SK-N-SH (cell line): ENCODE measurements around the gene KANK3. TPM values are rescaled to one million over a fixed set of nuclear protein-coding genes. Genes with fewer than 3 reads are reported as not detected.

Source experiments
- CTCF ChIA-PET: fragments of 300-600, 350-600 bp; formaldehyde crosslinking; extraction: SDS; loops from one replicate; lab custom pipeline; 2021; lab: Yijun Ruan, JAX
- POLR2A ChIA-PET: fragments of 350-600 bp; sonication (Branson Sonifier 250); formaldehyde crosslinking; extraction: SDS; loops from one replicate; lab custom pipeline; 2020; ENCODE audit warnings: antibody characterized with exemption, inconsistent platforms; lab: Yijun Ruan, JAX
- DNase-seq: peaks from one replicate; pipeline ENCODE4 v3.0.0; 2012
- H2AFZ ChIP-seq: fragments of 200-600 bp; sonication (generic); 2 replicates; pipeline ENCODE4 v1.8.1; 2016; ENCODE audit warnings: antibody characterized with exemption, mild to moderate bottlenecking, low read depth
- H3F3A ChIP-seq: fragments of 200-600 bp; sonication (generic); replicated peaks from 2 replicates; pipeline ENCODE3; 2016; ENCODE audit warnings: antibody characterized with exemption, mild to moderate bottlenecking; ENCODE audit not compliant: insufficient read depth
- H3K27ac ChIP-seq, 2 experiments: fragments of 200-500 bp in 1 of 2; fragments of 200-600 bp in 1 of 2; sonication (Bioruptor generic) in 1 of 2; sonication (generic), shearing (Covaris generic) in 1 of 2; 2 replicates each; pipeline versions ENCODE4 v1.5.1 to v1.6.1; 2014 to 2016; ENCODE audit warnings: low read depth in 2 of 2, inconsistent platforms in 1 of 2, low read length in 1 of 2, mild to moderate bottlenecking in 1 of 2, mixed read lengths in 1 of 2
- H3K27me3 ChIP-seq: fragments of 200-600 bp; sonication (generic), shearing (Covaris generic); 2 replicates; pipeline ENCODE4 v1.6.1; 2016; ENCODE audit warnings: mixed run types; ENCODE audit not compliant: insufficient read depth
- H3K36me3 ChIP-seq, 2 experiments: fragments of 200-500 bp in 1 of 2; fragments of 200-600 bp in 1 of 2; sonication (Bioruptor generic) in 1 of 2; sonication (generic) in 1 of 2; replicated peaks in 1 of 2; 2 replicates each; pipeline versions ENCODE3 to v1.5.1; 2014 to 2016; ENCODE audit warnings: low read length in 1 of 2, mild to moderate bottlenecking in 1 of 2; ENCODE audit not compliant: insufficient read depth in 2 of 2, control insufficient read depth in 1 of 2
- H3K4me1 ChIP-seq, 2 experiments: fragments of 200-500 bp in 1 of 2; fragments of 200-600 bp in 1 of 2; sonication (Bioruptor generic) in 1 of 2; sonication (generic), shearing (Covaris generic) in 1 of 2; 2 replicates each; pipeline versions ENCODE4 v1.5.1 to v1.6.1; 2014 to 2016; ENCODE audit warnings: low read depth in 1 of 2, low read length in 1 of 2, mixed run types in 1 of 2; ENCODE audit not compliant: insufficient read depth in 2 of 2, control insufficient read depth in 1 of 2
- H3K4me2 ChIP-seq: fragments of 200-600 bp; sonication (generic), shearing (Covaris generic); 2 replicates; pipeline ENCODE4 v1.6.1; 2017; ENCODE audit warnings: mixed run types
- H3K4me3 ChIP-seq, 2 experiments: fragments of 200-500 bp in 1 of 2; fragments of 200-600 bp in 1 of 2; sonication (Bioruptor generic) in 1 of 2; sonication (generic), shearing (Covaris generic) in 1 of 2; 2 replicates each; pipeline versions ENCODE4 v1.5.1 to v1.8.1; 2014 to 2016; ENCODE audit warnings: low read depth in 2 of 2, inconsistent platforms in 1 of 2, low read length in 1 of 2, mild to moderate bottlenecking in 1 of 2, mixed read lengths in 1 of 2, moderate library complexity in 1 of 2
- H3K79me2 ChIP-seq: fragments of 200-600 bp; sonication (generic); 2 replicates; pipeline ENCODE4 v1.8.1; 2017; ENCODE audit warnings: mild to moderate bottlenecking; ENCODE audit not compliant: insufficient read depth
- H3K9ac ChIP-seq: fragments of 200-600 bp; sonication (generic); 2 replicates; pipeline ENCODE4 v1.6.1; 2017; ENCODE audit warnings: mixed run types
- H3K9me2 ChIP-seq: fragments of 200-600 bp; sonication (generic); 2 replicates; pipeline ENCODE4 v1.6.1; 2017; ENCODE audit warnings: mixed run types
- H3K9me3 ChIP-seq: fragments of 200-600 bp; sonication (generic); 2 replicates; pipeline ENCODE4 v1.6.1; 2017; ENCODE audit warnings: mixed run types, mild to moderate bottlenecking, moderate library complexity
- H4K20me1 ChIP-seq: fragments of 200-600 bp; sonication (generic); 2 replicates; pipeline ENCODE4 v1.6.1; 2017; ENCODE audit warnings: mild to moderate bottlenecking, mixed run types; ENCODE audit not compliant: insufficient read depth
- ELF1 ChIP-seq: IDR thresholded peaks from 2 replicates; pipeline ENCODE4 v1.4.0; 2012
- EP300 ChIP-seq, 2 experiments: IDR thresholded peaks; 2 replicates each; pipeline versions ENCODE4 v1.4.0 to v1.6.1; 2012; ENCODE audit warnings: borderline replicate concordance in 1 of 2, low read depth in 1 of 2, low read length in 1 of 2
- EZH2phosphoT487 ChIP-seq: fragments of 200-600 bp; sonication (generic); IDR thresholded peaks from 2 replicates; pipeline ENCODE4 v1.6.1; 2017; ENCODE audit warnings: low read depth, mixed run types, mild to moderate bottlenecking, antibody characterized with exemption, moderate library complexity, borderline replicate concordance
- FOXM1 ChIP-seq: IDR thresholded peaks from 2 replicates; pipeline ENCODE4 v1.4.0; 2012; ENCODE audit warnings: low read depth, mild to moderate bottlenecking
- NRF1 ChIP-seq: IDR thresholded peaks from 2 replicates; pipeline ENCODE4 v1.6.1; 2012; ENCODE audit warnings: low read depth, mild to moderate bottlenecking, low read length
- POLR2AphosphoS5 ChIP-seq: IDR thresholded peaks from 2 replicates; pipeline ENCODE4 v1.6.1; 2012; ENCODE audit warnings: low read depth, low read length
- SIN3A ChIP-seq: IDR thresholded peaks from 2 replicates; pipeline ENCODE4 v1.6.1; 2012; ENCODE audit warnings: low read depth, mild to moderate bottlenecking, low read length, moderate library complexity, borderline replicate concordance
- TAF1 ChIP-seq: IDR thresholded peaks from 2 replicates; pipeline ENCODE4 v1.6.1; 2012; ENCODE audit warnings: low read depth, mild to moderate bottlenecking, low read length, moderate library complexity, borderline replicate concordance
- TCF12 ChIP-seq: IDR thresholded peaks from 2 replicates; pipeline ENCODE4 v1.4.0; 2012
- WGBS: methylation state at CpG from one replicate; pipeline ENCODE4 v1.1.6; 2017; ENCODE audit warnings: low lambda C conversion rate; 5-methylcytosine and 5-hydroxymethylcytosine counted together
- polyA plus RNA-seq, 3 experiments: library from polyadenylated mRNA; depleted of rRNA; stranded (reverse); fragments of >200 nt; gene quantifications; 2 replicates each; pipeline ENCODE4 v1.2.3, GENCODE V29; 2012
- TF ChIP-seq, protein P1 (sequence below): IDR thresholded peaks from 2 replicates; pipeline ENCODE4 v1.4.0; 2012; ENCODE audit warnings: low read depth, borderline replicate concordance
- TF ChIP-seq, protein P2 (sequence below): IDR thresholded peaks from 2 replicates; pipeline ENCODE4 v1.4.0; 2012; ENCODE audit warnings: low read depth, borderline replicate concordance
- TF ChIP-seq, protein P3 (sequence below): fragments of 150-350 bp; IDR thresholded peaks from 2 replicates; pipeline ENCODE4 v1.6.1; 2017; ENCODE audit warnings: antibody characterized with exemption, low read length, low read depth, borderline replicate concordance

KANK3 gene
- polyA plus RNA-seq, 1 of the 3 experiments (the other 2 are of a cell fraction) = 0.51 TPM

DNA sequence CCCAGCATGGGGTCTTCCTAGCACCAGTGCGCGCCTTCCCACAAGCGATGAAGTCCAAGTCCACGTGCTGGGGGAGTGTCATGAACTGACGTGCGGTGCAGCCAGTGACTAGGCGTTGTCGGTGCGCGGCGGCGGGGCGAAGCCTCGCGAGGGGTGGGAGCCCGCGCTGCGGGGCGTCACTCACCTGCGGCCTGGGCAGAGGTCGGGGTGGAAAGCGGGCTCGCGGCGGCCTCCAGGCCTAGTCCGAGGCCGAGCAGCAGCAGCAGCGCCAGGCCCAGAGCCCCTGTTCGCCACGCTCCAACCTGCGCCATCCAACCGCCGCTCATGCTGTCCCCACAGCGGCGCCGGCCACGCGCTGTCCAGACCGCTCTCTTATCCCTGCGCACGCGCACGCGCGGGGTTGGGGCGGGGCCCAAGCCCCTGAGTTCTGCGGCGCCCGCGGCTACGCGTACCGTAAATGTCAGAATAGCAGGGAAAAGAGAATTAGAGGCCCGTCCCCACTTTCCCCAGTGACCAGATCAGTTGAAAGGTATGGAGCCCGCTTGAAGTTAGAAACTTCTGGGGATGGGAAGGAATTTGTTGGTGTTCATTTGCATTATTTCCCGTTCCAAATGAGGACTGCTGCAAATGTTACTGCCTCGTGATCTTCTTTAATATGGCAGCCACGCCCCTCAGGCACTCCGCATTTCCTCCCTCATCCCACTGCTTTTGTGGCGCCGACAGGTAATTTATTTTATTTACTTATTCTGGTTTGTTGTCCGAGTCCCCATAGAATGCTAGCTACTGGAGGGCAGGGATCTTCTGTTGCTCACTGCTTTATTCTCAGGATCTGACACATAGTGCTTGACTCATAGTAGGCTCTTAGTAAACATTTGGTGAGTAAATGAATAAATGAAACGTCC, 34.8 kb downstream of the KANK3 start, which contains the start of gene CD320 (continued):
- TF ChIP-seq POLR2AphosphoS5 (peak; percentile 86), FOXM1 (no peak), NRF1 (peak; percentile 96), TAF1 (peak; percentile 12; the same call in 1 of the 2 replicates), EZH2phosphoT487 (no peak), SIN3A (peak; percentile 97)
- TF ChIP-seq, protein P1, sequence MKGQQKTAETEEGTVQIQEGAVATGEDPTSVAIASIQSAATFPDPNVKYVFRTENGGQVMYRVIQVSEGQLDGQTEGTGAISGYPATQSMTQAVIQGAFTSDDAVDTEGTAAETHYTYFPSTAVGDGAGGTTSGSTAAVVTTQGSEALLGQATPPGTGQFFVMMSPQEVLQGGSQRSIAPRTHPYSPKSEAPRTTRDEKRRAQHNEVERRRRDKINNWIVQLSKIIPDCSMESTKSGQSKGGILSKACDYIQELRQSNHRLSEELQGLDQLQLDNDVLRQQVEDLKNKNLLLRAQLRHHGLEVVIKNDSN = peak; percentile 84; the same call in 1 of the 2 replicates
- TF ChIP-seq, protein P2, sequence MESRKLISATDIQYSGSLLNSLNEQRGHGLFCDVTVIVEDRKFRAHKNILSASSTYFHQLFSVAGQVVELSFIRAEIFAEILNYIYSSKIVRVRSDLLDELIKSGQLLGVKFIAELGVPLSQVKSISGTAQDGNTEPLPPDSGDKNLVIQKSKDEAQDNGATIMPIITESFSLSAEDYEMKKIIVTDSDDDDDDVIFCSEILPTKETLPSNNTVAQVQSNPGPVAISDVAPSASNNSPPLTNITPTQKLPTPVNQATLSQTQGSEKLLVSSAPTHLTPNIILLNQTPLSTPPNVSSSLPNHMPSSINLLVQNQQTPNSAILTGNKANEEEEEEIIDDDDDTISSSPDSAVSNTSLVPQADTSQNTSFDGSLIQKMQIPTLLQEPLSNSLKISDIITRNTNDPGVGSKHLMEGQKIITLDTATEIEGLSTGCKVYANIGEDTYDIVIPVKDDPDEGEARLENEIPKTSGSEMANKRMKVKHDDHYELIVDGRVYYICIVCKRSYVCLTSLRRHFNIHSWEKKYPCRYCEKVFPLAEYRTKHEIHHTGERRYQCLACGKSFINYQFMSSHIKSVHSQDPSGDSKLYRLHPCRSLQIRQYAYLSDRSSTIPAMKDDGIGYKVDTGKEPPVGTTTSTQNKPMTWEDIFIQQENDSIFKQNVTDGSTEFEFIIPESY = peak; percentile 96
- TF ChIP-seq, protein P3, sequence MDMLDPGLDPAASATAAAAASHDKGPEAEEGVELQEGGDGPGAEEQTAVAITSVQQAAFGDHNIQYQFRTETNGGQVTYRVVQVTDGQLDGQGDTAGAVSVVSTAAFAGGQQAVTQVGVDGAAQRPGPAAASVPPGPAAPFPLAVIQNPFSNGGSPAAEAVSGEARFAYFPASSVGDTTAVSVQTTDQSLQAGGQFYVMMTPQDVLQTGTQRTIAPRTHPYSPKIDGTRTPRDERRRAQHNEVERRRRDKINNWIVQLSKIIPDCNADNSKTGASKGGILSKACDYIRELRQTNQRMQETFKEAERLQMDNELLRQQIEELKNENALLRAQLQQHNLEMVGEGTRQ = peak; percentile 44; the same call in 1 of the 2 replicates

DNA sequence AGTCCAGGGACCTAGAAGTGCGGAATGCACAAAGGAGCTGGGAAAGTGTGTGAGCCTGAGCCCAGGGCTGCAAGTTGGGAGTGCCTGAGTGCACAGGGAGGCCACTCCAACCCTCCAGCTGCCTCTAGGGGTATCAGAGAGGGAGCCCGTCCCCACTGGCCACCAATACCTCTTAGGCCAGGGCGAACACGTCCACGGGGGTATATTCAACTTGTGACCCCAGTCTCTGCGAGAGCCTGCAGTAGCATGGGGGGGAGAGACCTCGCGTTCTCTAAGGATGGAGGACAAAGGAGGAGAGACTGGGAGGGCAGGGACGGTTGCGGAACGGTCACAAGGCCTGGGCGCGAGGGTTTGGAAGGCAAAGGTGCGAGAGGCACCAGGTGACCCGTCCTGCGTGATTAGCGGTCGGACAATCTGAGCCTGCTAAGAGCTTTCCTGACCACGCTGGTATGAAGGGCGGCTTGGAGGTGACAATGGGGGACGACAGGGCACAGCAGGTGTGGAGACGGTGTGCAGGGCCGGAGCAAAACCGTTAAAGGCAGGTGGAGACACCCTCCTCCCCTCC, 35.6 kb downstream of the KANK3 start:
- 8% methylated on average over 23 of the region's 24 CpGs for WGBS
- H2AFZ ChIP-seq = peak overlapping the region; percentile 63; the same call in 1 of the 2 replicates

More for the DNA sequence above, 35.6 kb downstream of the KANK3 start:
- ChIA-PET CTCF (interaction anchor here (1.3 to 1.9 kb wide), 2 partner anchors 40 to 46 kb away, joined by 4 read pairs; no protein-coding TSS in a partner anchor), POLR2A (interaction anchor here (0.6 kb wide), 1 partner anchor 1814 kb away, joined by 3 read pairs; no protein-coding TSS in a partner anchor)
- Histone ChIP-seq H3K27ac (no peak overlapping the region; a peak in 1 of 4 replicates), H4K20me1 (no peaks in the 10 kb centered on the region), H3K27me3 (no peaks in the 10 kb centered on the region), H3K9ac (peak overlapping the region; percentile 56), H3K9me2 (no peaks in the 10 kb centered on the region), H3K9me3 (no peaks in the 10 kb centered on the region), H3F3A (peaks cover 10% of the 10 kb centered on the region), H3K36me3 (peaks cover 0 to 7% of the 10 kb centered on the region in 2 experiments), H3K4me1 (peaks cover 4 to 12% of the 10 kb centered on the region in 2 experiments; a peak in 2 of 4 replicates), H3K79me2 (peaks cover 10% of the 10 kb centered on the region; the same call in 1 of the 2 replicates), H3K4me3 (peak overlapping the region; percentile 57 to 67), H3K4me2 (peak overlapping the region; percentile 96)
- DNase-seq = peak; percentile 67
- no peak for TF ChIP-seq TCF12
- no peak for TF ChIP-seq SIN3A
- TF ChIP-seq ELF1 = no peak
- no peak for TF ChIP-seq EP300 (IDR thresholded peaks at IDR 0.05; ENCODE audit: borderline replicate concordance in 1 of 2, low read depth in 1 of 2, low read length in 1 of 2)
- no peak for TF ChIP-seq NRF1
